Left renal cortex interstitium (tissue), 4 donors: ENCODE data around the gene FMO1. TPM values are rescaled to one million over a fixed set of nuclear protein-coding genes. Genes with fewer than 3 reads are reported as not detected.
"Not testable (repeated sequence)": the region's sequence is repeated elsewhere in the genome, so short reads cannot be mapped to it uniquely, and the experiment has no call there.

ENCODE experiments used
- DNase-seq, 4 donors: peaks; one replicate each; pipeline ENCODE4 v3.0.0-alpha.2; 2013; ENCODE audit warnings: low read depth in 4 of 4, low spot score in 2 of 4, missing footprints in 1 of 4
- polyA plus RNA-seq, 4 donors: library from polyadenylated mRNA; unstranded; fragments of 120-200 nt; gene quantifications; one replicate each; pipeline ENCODE4 v1.2.1, GENCODE V29; 2013; ENCODE audit not compliant: insufficient read length in 4 of 4

The FMO1 gene
- polyA plus RNA-seq, 4 donors: 99.8 to 197 (median 186) TPM

- DNase-seq: no peak
Measured at GRCh38 chr1:171233183-171233582, 15.1 kb upstream of the FMO1 start.

GRCh38 chr1:171236231-171236630 is 12.1 kb upstream of the FMO1 start:
- DNase-seq: not testable (repeated sequence)

DNA sequence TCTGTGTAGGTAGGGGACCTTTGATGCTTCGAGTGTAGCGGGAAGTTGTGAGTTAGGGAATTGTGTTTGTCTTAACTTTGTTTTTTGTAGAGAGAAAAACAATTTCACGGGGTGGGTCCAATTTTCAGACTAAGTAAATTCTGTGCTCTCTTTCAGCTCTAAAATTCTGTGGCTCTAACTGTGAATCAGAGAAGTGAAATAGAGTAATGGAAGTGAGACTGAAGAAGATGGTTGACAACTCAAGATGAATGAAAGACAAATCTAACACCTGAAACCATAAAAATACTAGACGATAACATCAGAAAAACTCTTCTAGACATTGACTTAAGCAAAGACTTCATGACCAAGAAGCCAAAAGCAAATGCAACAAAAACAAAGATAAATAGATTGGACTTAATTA is 4.4 kb upstream of the FMO1 start:
- no peak for DNase-seq

GRCh38 chr1:171245458-171246064 is 2.7 kb upstream of the FMO1 start:
- DNase-seq: no peak

GRCh38 chr1:171247501-171247900 is 793 bp upstream of the FMO1 start:
- DNase-seq: no peak

- no peak for DNase-seq
Measured at GRCh38 chr1:171248841-171249240, 547 bp downstream of the FMO1 start.

GRCh38 chr1:171250263-171250662 is 2.0 kb downstream of the FMO1 start:
- no peak for DNase-seq

- DNase-seq: no peak
Measured at GRCh38 chr1:171251042-171251951, 3.0 kb downstream of the FMO1 start.

DNA sequence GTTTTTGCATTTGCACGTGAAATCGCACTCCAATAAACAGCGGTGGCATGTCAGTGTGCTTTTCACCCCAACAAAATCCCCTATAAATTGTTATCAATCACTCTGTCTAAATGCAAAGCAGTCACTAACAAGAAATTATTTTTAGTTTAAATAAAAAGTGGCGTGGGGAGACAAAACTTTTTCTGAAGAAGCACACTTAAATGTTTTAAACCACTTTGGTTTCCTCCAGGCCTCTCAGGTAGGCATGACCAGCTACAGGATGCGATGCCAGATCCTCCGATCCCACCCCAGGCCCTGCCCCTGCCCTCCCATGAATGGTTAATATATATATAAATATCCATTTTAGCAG is 3.6 kb downstream of the FMO1 start:
- DNase-seq: no peak

DNA sequence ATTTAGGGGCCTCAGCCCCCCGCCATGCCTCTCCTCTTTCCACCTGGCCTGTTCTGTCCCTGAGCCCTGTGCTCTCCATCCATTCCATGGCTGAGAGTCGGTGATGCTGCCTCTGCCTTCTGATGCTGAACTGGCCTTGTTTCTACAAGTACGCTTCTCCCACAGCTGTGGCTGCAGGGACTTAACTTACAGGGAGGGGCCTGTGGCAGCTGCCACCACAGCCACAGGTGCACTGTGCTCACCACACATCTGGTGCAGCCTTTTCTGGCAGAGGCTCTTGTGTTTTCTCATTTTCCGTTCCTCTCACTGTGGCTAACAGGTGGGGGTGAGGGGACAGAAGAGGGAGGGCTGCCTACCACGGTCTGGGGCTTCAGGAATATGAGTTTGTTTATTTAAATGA is 4.2 kb downstream of the FMO1 start:
- DNase-seq: no peak

- DNase-seq: no peak
Measured at GRCh38 chr1:171254859-171255258, 6.6 kb downstream of the FMO1 start.

DNA sequence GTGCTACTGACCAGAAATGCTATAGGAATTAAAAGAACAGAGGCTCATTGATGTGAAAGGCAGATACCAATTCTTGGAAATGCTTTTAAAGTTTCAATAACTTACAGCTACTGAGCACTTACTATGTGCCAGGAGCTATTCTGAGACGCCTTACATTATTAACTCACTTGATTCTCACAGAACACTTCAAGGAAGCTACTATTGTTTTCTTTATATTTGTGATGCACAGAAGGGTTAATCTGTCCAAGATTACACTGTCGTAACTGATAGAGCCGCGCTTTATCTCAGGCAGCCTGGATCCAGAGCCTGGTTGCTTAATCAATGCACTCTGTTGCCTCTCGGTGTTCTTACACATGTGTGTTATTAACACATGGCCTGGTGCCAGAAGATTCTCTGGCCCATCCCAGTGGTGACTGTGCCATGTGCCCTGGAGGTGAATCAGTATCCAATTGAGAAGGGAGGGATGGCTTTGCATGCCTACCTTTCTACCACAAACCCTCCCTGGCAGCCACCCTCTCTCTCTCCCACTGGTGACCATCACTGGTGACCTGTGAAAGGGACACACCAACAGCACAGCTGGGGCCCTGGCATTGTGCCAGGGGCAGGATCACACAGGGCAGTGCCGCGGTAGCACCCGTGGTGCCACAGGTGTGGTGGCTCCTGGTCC is 8.8 kb downstream of the FMO1 start:
- no peak for DNase-seq

- no peak for DNase-seq
Measured at GRCh38 chr1:171257607-171258076, 9.3 kb downstream of the FMO1 start.

- DNase-seq: no peak
Measured at GRCh38 chr1:171258429-171258828, 10.1 kb downstream of the FMO1 start.

GRCh38 chr1:171258943-171259342 is 10.6 kb downstream of the FMO1 start:
- DNase-seq: no peak

GRCh38 chr1:171261336-171261735 is 13.0 kb downstream of the FMO1 start:
- no peak for DNase-seq

DNA sequence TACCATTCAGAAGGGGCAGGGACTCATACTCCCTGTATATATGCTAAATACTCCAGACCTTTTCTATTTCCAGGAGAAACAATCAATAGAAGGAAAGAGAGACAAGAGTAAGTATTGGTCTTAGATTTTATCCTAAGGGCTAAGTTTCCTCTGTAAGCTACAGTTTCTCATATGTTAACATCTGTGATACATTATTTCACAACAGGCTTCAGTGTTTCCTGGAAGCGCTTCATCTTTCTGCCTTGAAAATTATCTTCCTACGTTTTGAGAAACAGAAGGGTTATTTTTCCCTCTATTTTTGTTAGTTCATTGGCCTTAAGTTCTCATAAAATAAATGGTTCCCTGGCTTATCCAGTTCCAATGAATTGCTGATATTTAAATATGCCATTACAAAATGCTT is 15.6 kb downstream of the FMO1 start:
- no peak for DNase-seq

DNA sequence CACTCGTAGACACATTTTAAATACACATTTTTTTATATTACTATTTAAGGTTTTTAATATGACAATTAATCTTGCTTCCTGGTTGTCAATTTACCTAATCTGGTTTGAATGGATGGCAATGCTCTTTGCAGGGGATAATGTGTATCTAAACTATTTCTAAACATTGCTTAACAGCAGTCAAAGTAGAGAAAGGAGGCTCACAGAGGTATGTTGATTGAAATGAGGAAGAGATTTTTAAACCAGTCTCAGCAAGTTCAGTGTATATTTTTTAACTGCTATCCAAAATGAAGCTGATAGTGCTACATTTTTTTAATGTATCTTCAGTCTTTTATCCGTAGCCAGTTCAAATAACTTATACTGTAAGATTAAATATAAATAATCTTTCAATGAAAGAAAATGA is 17.4 kb downstream of the FMO1 start:
- no peak for DNase-seq

GRCh38 chr1:171266930-171267329 is 18.6 kb downstream of the FMO1 start:
- no peak for DNase-seq

DNA sequence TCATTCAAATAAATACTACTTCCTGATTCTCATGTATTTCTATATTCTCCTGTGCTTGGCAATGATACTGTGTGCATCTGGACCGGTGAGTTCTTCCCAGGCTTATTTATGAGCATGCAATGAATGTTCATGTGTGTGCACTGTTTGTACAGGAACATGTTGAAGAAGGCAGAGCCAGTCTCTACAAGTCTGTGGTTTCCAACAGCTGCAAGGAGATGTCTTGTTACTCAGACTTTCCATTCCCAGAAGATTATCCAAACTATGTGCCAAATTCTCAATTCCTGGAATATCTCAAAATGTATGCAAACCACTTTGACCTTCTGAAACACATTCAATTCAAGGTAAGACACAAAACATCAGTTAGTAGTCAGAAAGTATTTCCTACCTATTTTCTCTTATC is 19.1 kb downstream of the FMO1 start:
- DNase-seq: no peak

DNA sequence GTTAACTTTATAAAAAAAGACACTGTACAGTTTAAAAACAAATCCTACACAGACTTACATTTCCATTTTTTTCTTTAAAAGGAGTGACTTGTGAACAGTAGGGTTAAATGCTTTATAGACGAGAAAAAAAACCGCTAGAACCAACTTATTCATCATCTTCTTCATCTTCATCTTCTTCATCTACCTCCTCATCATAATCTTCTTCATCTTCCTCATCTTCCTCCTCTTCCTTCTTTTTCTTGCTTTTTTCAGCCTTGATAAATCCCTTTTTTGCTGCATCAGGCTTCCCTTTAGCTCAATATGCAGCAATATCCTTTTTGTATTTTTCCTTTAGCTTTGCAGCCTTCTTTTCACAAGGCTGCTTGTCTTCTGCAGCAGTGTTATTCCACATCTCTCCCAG is 22.5 kb downstream of the FMO1 start:
- no peak for DNase-seq

DNA sequence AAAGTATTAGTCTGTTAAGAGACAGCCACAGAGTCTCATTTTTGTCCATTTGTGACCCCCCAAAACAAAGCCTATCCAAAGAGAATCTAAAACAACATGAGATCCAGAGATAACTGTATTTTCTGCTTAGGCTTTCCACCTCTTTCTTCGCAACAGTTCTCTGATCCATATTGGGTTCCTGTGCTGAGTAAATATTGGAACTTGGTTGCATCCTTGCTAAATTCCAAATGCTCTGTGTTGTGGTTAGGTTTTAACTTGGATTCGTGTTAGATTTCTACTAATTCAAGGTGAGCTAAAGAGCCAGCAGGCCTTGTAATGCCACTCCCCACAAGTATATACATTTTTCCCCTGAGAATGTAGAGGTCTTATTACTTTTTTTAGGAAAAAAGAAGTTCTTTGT is 29.2 kb downstream of the FMO1 start:
- DNase-seq: no peak
